Myocyte (in vitro differentiated cells): Measurements from ENCODE around the gene PDE4D. TPM values are rescaled to one million over a fixed set of nuclear protein-coding genes. Genes with fewer than 3 reads are reported as not detected.
A peak's percentile ranks its signal among the peaks of the same experiment; 100 is the strongest.
"Not testable (repeated sequence)": the region's sequence is repeated elsewhere in the genome, so short reads cannot be mapped to it uniquely, and the experiment has no call there.

Source experiments
- DNase-seq: peaks from one replicate; pipeline ENCODE4 v3.0.0-alpha.2; 2012; ENCODE audit warnings: low read depth
- total RNA-seq: library from RNA; depleted of rRNA; stranded (reverse); fragments of >200 nt; gene quantifications from 2 replicates; pipeline ENCODE4 v1.2.3, GENCODE V29; 2014

Gene PDE4D
- total RNA-seq, 1 donor from 2014 or later, result 26.8 TPM

DNA sequence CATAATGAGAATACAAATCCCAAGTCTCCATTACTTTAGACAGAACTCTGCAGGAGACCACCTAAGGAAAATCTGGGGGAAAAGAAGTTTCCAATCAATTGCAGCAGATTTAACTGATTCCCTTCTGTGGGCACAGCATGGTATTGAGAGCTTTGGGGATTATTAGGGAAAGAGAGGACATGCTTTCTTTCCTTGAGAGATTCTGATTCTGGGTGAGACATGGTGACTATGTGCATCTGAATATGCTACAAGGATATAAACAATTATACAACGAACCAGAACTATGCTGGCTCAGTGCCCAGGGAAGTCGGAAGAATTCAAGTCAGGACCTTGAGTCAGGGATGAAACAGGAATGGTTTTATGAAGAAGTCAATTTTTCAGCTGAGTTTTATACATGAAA is 183.7 kb downstream of the PDE4D start:
- DNase-seq, result peak; percentile 41

DNA sequence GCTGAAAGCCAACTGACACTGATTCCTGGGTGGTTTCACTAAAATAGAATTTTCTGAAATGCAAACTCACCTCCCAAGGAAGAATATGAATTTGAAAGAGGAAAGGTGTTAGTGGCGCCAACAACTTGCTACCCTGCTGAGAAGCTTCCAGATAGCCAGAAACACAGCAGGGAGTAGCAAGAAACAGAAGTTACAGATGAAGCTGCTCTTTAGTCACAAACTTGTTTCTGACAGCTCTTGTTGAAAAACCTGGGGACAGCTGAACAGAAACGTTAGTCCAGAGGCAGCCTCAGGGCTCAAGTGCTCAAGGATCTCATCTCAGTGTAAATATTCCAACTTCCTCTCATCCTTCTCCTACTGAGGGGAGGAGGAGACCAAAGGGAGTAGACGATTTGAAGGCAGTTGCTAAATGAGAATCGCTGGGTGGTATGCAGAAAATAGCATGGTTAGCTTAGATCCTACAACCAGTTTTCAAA is 184.1 kb downstream of the PDE4D start:
- DNase-seq, result peak; percentile 25

DNA sequence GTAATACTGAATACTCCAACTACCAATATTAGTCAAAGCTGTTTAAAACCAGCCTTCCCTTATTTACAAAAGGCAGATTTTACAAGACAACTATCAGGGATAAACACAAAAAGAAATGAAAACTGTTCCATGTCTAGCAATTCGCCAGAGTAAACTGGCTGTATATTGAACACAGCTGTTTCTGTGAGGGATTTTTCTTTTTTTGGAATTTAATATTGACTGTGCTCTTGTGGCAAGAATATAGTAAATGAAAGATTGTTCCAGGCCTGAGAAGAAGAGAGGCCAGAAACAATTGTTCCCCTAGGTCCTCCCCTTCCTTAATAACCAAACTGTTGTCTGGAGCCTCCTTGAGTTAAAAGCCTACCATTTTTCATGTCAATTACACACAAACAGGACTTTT is 188.6 kb downstream of the PDE4D start:
- DNase-seq, result no peak

DNA sequence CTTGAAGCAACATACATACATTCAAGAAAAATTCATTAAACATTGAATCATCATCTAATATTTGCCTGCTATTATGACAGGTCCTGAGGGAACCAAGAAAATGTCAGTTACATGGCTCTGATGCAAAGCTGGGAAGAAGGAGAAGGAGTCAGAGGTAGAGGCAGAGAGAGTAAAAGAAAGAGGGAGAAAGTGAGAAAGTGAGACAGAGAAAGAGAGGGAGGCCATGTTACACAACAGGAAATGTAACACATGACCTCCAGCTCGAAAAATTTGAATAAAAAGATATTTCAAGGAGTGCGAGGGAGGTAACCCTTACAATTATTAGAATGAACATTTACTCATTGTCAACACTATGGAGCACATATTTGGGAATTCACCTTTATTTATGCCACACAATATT is 189.7 kb downstream of the PDE4D start:
- DNase-seq, result no peak

DNA sequence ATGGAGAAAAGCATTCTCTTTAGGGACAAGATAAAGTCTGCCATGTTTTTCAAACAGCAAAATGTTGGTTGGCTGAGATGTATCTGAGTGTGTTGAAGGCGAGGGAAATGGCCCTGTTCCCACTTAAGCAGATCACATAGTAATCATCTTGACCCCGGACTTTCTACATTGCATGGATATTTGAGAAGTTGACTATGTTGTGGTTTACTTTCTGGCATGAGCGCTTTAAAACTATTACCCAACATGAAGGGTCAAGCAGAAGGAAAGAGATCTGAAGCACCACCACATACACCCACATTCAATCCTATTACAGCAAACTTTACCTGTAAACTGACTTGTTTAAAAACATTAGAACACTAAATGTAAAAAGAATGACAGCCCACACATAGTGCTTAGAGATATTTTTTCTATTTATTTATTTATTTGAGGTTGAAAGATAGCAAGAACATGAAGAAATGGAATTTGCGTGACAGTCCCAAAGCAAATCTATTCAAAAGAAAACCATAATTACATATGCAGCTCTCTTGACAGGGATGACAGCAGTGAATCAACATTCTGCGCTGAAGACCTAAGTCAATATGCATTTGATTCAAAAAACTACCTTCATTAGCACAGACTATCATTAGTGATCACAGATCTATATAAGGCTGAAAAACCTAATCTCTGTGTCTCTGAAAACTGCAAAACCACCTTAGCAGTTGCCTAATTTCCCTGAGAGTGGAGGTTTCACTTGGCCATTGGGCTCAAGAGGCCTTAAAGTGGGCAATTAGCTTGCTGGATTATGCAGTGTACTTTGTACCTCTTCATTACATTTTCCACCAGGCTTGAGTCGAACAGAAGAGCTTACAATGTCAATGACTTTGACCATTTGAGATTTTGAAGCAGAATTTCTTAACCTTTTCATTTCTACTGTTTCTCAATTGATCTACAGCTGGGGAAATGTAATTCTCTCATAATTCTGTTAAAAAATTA is 195.0 kb downstream of the PDE4D start:
- DNase-seq, result no peak

DNA sequence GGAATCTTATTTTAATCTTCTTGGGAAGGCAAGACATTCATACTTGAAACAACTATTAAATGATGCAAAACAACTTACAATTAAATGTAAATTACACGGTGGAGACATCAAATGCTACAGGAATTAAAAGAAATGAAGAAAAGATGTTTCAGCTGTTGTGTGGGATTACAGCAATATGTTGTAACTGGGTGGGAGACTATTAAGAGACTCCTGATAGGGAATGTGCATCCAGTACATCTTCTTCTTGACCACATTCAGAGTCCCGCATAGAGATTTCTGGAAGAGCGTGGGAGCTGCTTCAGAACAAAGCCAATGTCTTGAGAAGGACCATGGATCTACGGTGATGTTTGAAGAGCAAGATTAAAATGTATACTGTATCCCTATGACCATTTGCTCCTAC is 199.1 kb downstream of the PDE4D start:
- DNase-seq, result no peak

DNA sequence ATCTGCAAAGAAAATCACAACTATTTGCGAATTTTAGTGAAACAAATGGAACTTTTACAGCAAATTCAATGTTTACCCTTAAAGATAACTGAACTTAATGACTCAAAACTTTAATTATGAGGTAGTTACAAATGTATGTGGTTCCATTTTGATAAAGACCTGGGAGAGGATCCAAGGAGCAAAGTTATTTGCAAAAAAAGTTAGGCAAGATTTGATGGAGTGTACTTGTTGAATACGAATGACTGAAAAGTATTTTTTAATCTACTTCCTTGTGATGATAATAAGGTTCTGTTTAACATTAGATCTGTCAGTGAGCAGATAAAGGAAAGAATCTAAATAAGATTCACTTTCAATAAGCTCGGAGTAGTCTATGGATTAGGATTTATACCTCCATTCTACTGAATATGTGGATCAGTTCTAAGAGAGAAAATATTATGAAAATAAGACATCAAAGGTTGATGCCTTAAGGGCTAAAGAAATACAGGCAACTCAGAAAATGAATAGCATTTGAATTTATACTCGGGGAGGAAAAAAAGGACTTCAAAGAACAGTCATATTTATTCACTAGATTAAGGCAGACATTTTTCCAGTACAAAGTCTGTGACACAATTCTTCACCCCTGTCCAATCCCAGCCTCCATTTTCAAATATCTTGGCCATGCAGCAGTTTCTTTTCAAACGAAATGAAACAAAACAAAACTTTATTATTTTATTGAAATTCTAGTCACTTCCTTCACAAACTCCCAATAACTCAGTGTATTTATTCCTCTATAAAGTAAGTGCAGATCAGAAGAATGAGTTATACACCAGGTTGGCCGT is 199.8 kb downstream of the PDE4D start:
- DNase-seq, result no peak

DNA sequence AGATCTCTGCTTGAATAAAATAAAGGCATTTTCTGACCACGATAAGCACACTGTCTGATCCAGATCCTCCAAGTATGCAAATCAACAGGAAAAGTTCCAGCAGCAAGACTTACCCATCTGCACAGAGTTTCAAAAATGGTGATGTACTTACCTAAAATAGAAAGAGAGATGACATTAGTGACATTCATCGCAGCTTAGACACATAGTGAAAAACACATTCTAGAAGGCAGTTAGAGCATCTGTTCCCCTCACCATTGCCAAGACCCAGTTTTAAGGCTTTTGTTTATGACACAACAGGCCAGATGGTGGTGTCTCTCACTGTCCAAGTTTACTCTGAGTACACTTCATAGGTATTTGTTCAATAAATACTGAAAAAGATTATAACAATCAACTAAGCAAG is 207.7 kb downstream of the PDE4D start:
- DNase-seq, result peak; percentile 87

DNA sequence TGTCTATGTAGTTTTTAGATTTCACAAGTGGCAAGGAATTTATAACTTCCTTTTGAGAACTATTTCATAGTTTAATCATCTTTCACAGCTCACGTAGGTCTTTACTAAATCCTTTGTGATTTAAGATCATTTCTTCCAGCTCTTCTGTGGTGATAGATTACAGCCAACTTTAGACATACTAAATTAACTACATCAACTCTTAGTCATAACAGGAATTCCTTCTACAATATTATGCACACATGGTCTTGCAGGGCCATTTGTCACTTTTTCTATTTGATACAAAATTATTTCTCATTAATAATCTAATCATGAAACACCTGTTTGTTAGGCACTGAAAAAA is 208.4 kb downstream of the PDE4D start:
- DNase-seq, result peak; percentile 6

DNA sequence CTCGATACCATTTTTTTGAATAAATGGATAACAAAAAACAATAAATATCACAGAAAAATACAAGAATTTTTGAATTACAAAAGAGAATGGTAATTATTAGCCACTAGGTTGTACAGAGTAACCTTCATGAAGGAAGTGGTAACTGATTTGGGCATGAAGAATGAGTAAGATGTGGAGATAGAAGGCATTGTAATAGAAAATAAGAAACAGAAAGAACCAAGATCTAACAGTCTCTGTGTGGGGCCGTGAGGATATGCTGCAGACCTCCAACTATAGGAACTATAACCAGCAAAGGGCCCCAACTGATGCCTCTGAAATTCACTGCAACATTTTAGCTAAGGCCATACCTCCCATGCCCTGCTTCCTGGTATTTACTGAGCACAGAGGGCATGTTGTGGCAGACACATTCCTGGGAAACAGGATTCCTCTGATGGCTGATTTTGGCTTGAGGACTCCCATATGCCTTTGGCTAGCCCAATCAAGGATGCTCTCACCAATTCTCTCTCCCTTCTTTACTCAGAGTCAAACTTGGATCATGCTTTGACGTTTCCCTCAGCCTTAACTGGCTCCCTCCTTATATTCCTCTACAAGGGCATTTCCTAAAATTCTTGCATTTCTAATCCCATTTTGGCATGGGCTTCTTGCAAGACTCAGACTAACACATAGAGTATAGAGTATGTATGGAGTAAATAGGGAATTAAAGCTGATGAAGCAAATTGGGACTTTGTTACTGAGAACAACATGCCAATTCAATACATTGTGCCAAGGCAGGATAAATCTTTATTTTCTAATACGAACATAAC is 208.9 kb downstream of the PDE4D start:
- DNase-seq, result peak; percentile 24

DNA sequence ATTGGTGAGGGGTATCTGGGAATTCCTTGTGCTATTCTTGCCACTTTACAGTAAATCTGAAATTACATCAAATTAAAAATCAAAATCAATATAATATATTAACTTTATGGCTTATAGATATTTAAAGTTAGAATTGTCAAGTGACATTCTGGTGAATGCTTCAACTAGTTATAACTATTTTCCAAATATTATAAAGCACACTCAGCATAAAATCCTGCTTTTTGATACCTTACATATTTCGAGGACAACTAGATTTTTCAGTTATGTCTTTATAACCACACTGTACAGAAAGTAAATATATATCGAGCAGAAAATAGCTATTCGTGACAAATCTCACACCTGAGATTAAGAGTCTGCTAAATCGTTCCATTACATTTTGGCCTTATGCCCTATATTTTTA is 210.2 kb downstream of the PDE4D start:
- no peak for DNase-seq

DNA sequence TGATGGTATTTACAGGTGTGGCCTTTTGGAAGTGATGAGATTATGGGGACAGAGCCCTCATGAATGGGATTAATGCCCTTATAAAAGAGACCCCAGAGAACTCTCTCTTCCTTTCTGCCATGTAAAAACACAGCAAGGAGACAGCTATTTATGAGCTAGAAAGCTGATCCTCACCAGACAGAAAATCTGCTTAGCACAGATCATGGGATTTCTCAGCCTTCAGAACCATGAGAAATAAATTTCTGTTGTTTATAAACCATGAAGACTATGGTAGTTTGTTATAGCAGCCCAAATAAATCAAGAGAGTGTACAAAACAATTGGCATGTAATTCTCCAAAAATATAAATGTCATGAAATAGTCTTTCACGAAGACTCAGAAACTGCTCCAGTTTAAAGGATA is 211.0 kb downstream of the PDE4D start:
- no peak for DNase-seq

DNA sequence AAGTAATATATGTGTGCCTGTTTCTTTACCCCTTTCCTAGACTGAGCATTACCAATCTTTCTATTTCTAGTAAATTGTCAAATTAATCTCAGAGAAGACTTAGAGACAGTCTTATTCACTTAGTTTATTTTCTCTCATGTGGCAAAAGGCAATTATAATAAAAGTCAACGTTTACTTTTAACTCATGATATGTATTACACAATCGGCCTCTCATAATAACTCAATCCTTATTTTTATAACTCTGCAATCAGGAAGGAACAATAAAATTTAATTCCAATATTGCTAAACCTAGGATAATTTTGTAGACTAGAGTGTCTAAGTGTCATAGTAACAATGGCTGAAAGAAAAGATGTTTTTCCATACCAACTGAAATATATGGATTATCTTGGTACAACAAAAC is 214.6 kb downstream of the PDE4D start:
- no peak for DNase-seq

DNA sequence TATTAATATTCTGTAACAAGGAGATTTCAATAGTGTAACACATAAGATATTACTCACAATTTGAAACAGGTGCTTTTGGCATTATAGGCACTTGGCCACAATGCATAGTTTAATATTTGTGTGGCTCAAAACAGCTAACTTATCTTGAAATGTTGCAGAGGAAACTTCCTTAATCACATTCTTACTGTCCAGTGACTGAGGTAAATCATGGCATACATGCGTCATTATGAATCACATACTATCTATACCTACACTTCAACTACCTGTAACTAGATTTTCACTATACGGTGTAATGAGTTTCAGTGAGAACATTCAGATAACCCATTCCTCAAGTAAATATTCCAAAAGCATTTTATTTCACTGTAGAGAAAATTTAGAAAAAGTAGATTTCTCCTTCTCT is 218.8 kb downstream of the PDE4D start:
- no peak for DNase-seq

DNA sequence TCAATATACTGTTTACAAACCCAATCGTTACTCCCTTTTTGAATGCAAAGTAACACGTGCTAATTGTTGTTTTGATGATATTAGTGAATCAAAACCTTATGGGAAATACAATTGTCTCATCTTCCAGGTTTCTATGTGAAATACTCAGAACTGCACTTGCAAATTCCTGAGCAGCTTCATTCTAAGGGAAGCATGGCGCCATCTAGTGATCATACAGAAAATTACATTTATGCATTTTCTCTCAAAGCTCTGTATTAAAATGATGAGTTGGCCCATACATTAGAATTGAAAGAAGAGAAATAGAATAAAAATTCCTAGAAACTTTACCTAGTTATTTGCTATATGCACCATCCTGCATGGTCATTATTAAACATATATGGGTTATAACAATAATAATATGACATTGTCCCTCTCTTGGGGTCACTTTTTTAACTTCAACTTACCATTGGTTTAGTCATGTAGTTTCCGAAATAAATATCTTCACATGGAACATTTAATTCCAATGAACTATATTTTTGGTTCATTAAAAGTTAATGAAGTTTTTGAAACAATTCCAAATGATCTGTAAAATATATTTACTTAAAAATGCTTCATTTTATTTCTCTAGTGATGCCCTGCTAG is 220.0 kb downstream of the PDE4D start:
- DNase-seq, result peak; percentile 60

DNA sequence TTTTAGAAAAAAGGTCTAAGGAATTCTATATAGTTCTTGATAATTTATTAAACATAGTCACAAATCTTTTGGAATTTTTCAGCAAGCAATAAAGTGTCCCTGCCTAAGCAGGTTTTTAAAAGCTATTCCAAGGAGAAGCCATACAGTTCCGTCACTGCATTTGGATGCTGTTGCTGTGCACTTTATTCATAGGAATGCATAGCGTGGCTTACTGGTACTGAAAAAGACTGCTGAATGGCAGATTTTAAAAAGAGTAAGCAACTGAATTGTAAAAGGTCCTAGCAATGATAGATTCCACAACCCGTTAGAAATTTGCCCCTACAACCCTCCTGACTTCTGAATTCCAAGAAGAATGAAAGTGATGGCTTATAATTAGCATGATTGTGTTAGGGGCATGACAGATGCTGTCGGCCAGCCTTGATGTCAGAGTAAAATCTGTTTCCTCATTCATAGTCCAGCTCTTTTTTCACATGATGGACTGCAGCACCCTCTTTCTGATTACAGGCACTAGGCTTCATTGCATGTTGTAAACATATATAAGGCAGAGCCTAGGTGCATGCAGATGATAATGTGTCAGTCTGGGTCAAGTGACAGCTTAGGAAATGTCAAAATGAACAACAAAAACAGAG is 227.0 kb downstream of the PDE4D start:
- DNase-seq, result no peak

DNA sequence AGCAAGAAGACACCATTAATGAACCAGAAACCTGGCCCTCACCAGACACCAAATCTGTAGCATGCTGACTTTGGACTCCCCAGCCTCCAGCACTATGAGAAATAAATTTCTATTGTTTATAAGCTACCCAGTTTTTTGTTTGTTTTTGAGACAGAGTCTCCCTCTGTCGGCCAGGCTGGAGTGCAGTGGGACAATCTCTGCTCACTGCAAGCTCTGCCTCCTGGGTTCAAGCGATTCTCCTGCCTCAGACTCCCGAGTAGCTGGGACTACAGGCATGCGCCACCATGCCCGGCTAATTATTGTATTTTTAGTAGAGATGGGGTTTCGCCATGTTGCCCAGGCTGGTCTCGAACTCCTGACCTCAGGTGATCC is 227.7 kb downstream of the PDE4D start:
- not testable (repeated sequence) for DNase-seq

DNA sequence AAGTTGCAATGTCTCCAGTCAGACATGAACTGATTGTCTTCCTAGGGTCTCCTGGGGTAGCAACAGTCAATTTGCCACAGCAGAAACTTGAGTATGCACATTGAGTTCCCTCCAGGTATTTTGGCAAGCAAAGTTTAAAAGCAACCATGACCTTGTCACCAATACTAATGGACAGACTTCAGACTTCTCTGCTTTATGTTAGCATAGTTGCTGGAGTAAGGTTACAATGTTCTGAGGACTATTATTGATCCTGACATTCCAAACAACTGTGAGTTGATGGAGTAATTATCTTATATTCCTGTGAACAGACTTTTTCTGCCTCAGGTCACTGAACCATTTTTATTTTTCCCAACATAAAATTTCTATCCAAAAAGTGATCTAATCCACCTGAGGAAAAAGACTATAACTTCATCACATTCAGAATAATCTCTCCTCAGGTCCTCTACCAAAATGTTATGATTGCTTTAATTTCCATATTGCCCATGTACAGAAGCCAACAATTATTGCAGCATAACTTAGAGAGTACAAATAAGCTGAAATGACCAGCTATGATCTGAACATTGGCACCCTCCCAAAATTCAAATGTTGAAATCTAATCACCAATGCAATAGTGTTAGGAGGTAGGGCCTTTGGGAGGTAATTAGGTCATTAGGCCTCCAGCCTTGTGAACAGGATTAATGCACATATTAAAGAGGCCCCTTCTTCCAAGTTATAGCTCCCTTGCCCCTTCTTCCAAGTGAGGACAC is 228.3 kb downstream of the PDE4D start:
- DNase-seq, result no peak

DNA sequence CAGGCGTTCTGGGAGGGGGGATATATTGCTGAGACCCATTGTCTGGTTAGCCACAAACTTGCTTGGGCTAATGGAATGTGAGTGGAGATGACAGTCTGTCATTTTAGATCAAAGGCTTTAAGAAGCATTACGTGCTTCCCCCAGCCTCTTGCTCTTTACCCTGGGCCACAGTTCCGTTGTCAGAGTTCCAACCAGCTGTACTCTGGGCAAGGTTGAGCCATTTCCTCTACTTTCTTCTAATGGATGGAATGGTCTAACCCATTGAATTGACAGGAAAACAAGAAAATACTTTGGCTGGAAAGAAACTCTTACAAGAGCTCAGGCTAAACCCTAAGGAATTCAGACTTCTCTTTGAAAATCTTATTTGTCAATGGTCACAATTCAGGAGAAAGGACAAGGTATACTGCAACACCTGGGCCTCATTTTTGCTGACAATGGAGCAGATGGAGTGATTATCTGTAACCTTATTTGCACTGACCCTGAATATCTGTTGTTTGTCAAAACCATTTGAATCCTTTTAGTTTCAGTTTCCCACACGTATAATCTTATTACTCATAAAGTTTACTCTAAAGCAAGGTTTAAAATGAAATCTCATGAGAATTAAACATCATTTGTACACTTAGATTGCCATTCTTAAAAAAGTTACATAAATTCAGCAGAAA is 231.4 kb downstream of the PDE4D start:
- DNase-seq, result no peak
